GM21737 (cell line): ENCODE data around the gene IRF3.

ENCODE experiments used
- ATAC-seq: cut with Tn5 transposase; IDR thresholded peaks from one replicate; pipeline ENCODE4 v1.9.1; 2021; ENCODE audit warnings: mild to moderate bottlenecking, moderate library complexity; ENCODE audit not compliant: unreplicated experiment

Gene IRF3

GRCh38 chr19:49665351-49666119 lies at the start of gene IRF3, which contains the start of gene BCL2L12:
IRF3 (minus strand) TSS chr19:49665857; CDS start chr19:49664838, 1,019 bp downstream.
BCL2L12 (plus strand) TSS chr19:49665933; CDS start chr19:49666693, 760 bp downstream.
- peak; percentile 73 for ATAC-seq

- ATAC-seq = no peak
These were observed 47.7 kb upstream of the IRF3 start for GRCh38 chr19:49713236-49713845.

- no peak for ATAC-seq
These were observed 46.8 kb upstream of the IRF3 start for GRCh38 chr19:49712397-49712859.

GRCh38 chr19:49710372-49710951 lies 44.8 kb upstream of the IRF3 start:
- ATAC-seq = no peak

GRCh38 chr19:49705919-49706318 lies 40.3 kb upstream of the IRF3 start:
- ATAC-seq = no peak

GRCh38 chr19:49704888-49705642 lies 39.4 kb upstream of the IRF3 start:
- ATAC-seq = no peak

- ATAC-seq = no peak
These were observed 35.7 kb upstream of the IRF3 start for GRCh38 chr19:49701271-49701786.

DNA sequence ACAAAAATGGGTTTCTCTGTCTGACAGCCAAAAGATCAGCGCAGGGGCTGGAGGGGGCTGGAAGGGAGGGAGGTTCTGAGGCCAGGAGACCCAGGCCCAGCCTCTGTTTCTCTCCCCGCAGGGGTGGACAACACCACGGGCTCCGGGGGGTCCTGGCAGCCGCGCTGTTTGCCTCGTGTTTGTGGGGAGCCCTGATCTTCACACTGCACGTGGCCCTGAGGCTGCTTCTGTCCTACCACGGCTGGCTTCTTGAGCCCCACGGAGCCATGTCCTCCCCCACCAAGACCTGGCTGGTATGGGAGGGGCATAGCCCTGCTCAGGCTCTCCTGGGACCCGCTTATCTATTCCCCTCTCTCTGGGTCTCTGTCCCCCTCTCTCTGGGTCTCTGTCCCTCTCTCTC lies 34.9 kb upstream of the IRF3 start:
- no peak for ATAC-seq

DNA sequence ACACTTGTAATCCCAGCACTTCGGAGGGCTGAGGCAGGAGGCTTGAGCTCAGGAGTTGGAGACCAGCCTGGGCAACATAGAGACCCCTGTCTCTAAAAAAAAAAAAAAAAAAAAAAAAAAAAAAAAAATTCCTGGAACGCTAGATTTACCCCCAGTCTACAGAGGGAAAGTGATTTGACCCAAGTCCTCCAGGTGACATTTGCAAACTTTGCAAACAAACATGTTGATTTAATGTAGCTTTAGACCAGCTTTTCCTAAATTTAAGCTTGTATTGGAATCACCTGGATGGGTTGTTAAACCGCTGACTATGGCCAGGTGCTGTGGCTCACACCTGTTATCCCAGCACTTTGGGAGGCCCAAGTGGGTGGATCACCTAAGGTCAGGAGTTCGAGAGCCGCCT lies 33.7 kb upstream of the IRF3 start:
- no peak for ATAC-seq

GRCh38 chr19:49696865-49697264 lies 31.2 kb upstream of the IRF3 start:
- ATAC-seq = no peak

DNA sequence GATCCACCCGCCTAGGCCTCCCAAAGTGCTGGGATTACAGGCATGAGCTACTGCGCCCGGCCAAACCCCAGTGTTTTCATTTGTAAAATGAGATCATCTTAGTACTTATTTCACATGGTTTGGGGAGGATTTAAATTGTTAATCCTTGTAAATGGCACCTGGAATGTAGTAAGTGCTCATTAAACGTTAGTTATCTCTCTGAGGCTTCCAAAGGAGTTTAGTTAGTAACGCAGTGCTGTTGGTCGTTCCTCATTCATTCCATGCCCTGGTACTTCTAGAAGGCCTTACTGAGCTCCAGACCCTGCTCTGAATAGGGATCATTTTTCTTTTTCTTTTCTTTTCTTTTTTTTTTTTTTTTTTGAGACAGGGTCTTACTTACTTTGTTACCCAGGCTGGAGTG lies 30.5 kb upstream of the IRF3 start:
- no peak for ATAC-seq

- ATAC-seq = no peak
These were observed 26.5 kb upstream of the IRF3 start for GRCh38 chr19:49692147-49692506.

- ATAC-seq = no peak
These were observed 25.8 kb upstream of the IRF3 start for GRCh38 chr19:49691243-49692146.

GRCh38 chr19:49690656-49691242 lies 25.1 kb upstream of the IRF3 start, which contains the start of gene CPT1C:
CPT1C (plus strand) TSS chr19:49691116; CDS start chr19:49692253, 1,137 bp downstream.
- ATAC-seq = no peak

DNA sequence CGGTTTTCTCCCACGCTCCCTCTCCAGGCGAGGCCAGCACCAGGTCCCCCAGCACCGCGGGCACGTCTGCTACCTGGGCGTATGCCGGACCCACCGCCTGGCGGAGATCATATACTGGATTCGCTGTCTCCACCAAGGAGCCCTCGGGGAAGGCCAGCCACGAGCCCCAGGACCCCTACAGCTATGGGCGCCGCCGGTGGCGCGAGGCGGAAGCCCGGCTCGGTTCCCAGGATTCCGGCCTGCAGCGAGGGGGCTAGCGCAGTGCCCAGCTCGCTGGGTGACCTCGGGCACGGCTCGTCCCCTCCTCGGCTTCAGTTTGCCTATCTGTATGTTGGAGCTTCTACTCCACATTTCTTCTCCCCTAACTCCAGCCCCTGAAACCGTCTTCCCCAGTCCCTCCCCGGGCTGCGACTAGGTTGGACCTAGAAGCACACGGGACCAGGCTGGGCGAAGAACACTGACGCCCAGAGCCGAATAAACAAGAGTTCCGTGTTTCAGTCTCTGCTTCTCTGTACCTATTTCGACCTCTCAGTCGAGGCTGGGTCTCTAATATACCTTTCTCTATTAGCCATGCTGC lies 24.5 kb upstream of the IRF3 start:
- no peak for ATAC-seq

GRCh38 chr19:49689133-49690078 lies 23.7 kb upstream of the IRF3 start, which contains the start of gene ADM5:
ADM5 (plus strand) TSS chr19:49689594; CDS start chr19:49689838, 244 bp downstream.
- no peak for ATAC-seq

DNA sequence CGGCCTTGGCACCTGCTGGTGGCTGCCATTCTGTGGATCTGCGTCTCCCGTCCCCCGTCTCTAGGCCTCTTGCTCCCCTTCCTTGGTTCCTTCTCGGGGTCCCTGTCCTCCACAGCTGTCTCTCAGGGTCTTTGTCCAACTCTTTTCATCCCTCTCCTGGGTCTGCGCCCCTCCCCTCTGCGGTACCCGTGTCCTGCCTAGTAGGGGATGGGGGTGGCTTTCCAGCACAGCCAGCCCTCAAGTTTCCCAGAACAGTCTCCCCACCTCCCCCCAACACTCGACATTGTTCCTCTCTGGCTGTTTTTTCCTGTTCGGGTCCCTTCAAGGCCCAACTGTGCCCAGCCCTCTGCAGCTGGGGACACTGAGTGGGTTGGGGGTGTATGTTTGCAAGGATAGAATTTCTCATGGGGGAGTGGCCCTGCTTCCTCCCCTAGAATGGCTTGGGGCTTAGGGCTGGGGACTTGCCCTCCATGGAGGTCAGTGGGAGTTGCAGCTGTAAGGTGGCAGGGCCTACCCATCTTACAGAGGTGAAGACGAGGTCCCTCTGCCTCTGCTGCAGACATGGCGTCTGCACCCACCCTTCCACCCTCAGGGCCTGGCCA lies 23.0 kb upstream of the IRF3 start:
- ATAC-seq = no peak
